ENCODE measurements around the gene OPCML.

GRCh38 chr11:132728026-132728425, 804.3 kb downstream of the OPCML start:
- no peak for TF ChIP-seq CTCF (IDR thresholded peaks at IDR 0.05)
- no peak for TF ChIP-seq POLR2AphosphoS5 (IDR thresholded peaks at IDR 0.05; ENCODE audit: insufficient read depth in 1 of 2, low read depth in 1 of 2)

All from vagina (tissue), 2 donors.